Peyer's patch (tissue), 4 donors: ENCODE measurements around the gene TMEM132D.

ENCODE experiments used
- CTCF ChIP-seq, 6 experiments: fragments of 450-650 bp in 4 of 6; fragments of 200-600 bp in 2 of 6; sonication (generic) in 1 of 6; IDR thresholded peaks; one replicate each; pipeline ENCODE4 v1.5.1; 2017 to 2019; ENCODE audit warnings: antibody characterized with exemption in 6 of 6, mild to moderate bottlenecking in 3 of 6, moderate library complexity in 1 of 6
- POLR2A ChIP-seq, 2 donors: fragments of 450-650 bp; IDR thresholded peaks; one replicate each; pipeline ENCODE4 v1.5.1; 2017; ENCODE audit warnings: antibody characterized with exemption in 2 of 2, mild to moderate bottlenecking in 2 of 2, moderate library complexity in 2 of 2

DNA sequence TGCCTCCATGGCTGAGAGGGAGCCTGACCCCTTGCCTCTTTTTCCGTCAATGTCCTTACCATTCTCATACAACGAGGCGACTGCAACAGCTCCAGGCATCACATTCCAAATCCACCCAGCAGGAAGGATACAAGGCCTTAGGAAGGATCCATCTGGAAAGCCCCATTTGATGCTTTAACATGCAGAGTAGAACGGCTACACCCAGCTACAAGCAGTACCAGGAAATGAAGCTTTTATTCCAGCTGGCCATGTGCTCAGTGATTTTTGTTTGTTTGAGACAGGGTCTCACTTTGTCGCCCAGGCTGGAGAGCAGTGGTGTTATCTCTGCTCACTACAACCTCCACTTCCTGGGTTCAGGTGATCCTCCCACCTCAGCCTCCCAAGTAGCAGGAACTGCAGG is 124.8 kb downstream of the TMEM132D start:
- TF ChIP-seq CTCF (IDR thresholded peaks at IDR 0.05): no peak
- no peak for TF ChIP-seq POLR2A (IDR thresholded peaks at IDR 0.05)
